Stimulated activated CD8-positive, alpha-beta memory T cell treated with anti-CD3 and anti-CD28 coated beads, Interleukin-4, amount 100 ng/mL, for 1 hour (primary cell): ENCODE data around the gene TRIM41.
A peak's percentile ranks its signal among the peaks of the same experiment; 100 is the strongest.
"Not testable (repeated sequence)": the region's sequence is repeated elsewhere in the genome, so short reads cannot be mapped to it uniquely, and the experiment has no call there.

Source experiments
- DNase-seq, 2 donors: peaks; one replicate each; pipeline ENCODE4 v3.0.0-alpha.2; 2020; ENCODE audit warnings: low read depth in 2 of 2, low spot score in 1 of 2

TRIM41 gene

DNA sequence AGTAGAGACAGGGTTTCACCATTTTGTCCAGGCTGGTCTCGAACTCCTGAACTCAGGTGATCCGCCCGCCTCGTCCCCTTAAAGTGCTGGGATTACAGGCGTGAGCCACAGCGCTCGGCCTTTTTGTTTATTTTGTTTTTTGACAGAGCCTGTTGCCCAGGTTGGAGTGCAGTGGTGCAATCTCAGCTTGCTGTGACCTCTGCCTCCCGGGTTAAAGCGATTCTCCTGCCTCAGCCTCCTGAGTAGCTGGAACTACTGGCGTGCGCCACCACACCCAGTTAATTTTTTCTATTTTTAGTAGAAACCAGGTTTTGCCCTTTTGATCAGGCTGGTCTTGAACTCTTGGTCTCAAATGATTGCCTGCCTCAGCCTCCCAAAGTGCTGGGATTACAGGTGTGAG lies 12.9 kb upstream of the TRIM41 start:
- not testable (repeated sequence) for DNase-seq

- not testable (repeated sequence) for DNase-seq
Measured at GRCh38 chr5:181210698-181211097, 12.4 kb upstream of the TRIM41 start.

GRCh38 chr5:181211208-181211607 lies 11.9 kb upstream of the TRIM41 start:
- DNase-seq, result no peak

- DNase-seq, result no peak
Measured at GRCh38 chr5:181212080-181212479, 11.0 kb upstream of the TRIM41 start.

- no peak for DNase-seq
Measured at GRCh38 chr5:181212934-181213333, 10.1 kb upstream of the TRIM41 start.

DNA sequence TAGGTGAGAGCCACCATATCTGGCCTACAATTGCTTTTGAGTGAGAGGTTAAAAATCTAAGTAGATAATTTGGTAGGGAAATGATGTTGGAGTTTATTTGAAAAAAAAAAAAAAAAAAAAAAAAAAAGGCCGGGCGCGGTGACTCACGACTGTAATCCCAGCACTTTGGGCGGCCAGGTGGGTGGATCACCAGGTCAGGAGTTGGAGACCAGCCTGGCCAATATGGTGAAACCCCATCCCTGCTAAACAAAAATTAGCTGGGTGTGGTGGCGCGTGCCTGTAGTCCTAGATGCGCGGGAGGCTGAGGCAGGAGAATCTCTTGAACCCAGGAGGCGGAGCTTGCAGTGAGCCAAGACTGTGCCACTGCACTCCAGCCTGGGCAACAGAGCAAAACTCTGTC lies 8.8 kb upstream of the TRIM41 start:
- DNase-seq, result not testable (repeated sequence)

DNA sequence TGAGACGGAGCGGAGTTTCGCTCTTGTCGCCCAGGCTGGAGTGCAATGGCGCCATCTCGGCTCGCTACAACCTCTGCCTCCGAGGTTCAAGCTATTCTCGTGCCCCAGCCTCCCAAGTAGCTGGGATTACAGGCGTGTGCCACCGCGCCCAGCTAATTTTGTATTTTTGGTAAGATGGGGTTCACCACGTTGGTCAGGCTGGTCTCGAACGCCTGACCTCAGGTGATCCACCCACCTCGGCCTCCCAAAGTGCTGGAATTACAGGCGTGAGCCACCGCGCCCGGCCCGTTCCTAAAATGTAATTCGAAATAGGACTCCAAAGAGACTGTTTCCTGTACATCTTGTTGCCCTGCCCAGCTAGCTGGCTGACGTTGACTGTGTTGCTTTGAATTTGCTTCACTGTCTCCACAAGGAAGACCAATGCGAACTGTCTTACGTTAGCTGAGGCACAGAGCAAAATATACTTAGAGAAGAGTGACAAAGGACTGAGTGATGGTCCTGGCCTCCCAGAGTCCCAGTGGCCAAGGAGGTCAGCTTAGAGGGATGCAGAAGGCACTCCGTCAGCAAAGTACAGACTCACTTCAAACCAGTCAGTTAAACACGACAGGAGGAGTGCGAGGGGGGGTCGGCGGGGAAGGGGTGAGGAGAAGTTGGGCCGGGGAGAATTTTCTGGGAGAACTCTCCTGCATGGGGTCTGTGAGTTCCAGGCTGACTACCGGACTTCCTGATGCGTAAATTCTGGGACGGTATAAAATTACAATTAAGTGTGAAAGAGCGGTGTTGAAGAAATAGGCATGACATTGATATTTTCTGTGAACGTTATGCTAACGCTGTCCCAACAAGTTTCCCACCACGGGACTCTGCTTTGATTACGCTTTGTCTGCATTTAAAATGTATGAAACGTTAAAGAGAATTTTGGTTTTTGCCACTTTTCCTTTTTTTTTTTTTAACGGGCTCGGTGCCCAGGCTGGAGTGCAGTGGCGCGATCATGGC lies 6.8 kb upstream of the TRIM41 start:
- no peak for DNase-seq

DNA sequence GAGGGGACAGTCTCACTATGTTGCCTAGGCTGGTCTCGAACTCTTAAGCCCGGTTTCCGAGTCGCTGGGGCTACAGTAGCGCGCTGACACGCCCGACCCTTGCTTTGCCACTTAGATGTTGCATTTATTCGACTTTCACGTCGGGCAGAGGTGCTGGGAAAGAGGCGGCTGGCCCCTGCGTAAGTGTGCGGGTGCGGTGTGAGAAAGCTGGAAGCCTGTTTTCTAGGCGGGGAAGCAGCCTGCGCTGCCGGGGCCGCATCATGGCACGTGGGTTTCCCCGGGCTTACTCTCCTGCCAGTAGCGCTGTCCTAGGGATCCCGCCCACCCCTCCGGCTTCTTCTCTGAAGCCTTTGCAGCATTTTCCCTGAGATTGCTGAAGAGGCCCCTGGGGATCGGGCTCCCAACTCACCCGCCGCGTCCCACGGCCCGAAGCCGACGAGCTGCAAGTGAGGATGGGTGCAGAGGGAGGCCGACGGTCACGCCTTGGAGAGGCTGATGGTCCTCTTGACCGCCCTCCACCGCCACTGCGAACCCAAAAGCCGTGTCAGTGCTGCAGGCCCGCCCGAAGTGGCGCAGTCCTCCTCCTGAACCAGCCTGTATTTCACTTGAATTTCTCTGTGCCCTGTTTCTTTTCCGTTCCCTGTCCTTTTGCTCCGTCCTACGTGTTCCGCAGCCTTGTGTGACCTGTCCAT lies 5.8 kb upstream of the TRIM41 start:
- no peak for DNase-seq

- DNase-seq, result no peak
Measured at GRCh38 chr5:181217803-181218062, 5.3 kb upstream of the TRIM41 start.

DNA sequence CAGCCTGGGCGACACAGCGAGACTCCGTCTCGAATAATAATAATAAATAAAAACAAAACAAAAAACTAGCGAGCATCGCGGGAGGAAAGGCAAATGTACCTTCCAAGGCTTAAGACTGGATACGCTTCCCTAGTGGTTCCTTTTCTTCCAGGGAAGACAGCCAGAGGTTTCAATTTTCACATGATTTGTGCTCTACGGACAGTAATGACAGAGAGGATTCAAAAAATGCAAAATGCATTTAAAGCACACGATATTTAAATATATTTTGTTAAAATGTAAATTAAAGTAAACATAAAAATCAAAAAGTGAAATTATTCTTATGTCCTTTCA lies 4.3 kb upstream of the TRIM41 start:
- DNase-seq, result no peak

GRCh38 chr5:181219262-181220177 lies 3.6 kb upstream of the TRIM41 start:
- DNase-seq, result no peak

- DNase-seq, result no peak
Measured at GRCh38 chr5:181220178-181220515, 2.9 kb upstream of the TRIM41 start.

DNA sequence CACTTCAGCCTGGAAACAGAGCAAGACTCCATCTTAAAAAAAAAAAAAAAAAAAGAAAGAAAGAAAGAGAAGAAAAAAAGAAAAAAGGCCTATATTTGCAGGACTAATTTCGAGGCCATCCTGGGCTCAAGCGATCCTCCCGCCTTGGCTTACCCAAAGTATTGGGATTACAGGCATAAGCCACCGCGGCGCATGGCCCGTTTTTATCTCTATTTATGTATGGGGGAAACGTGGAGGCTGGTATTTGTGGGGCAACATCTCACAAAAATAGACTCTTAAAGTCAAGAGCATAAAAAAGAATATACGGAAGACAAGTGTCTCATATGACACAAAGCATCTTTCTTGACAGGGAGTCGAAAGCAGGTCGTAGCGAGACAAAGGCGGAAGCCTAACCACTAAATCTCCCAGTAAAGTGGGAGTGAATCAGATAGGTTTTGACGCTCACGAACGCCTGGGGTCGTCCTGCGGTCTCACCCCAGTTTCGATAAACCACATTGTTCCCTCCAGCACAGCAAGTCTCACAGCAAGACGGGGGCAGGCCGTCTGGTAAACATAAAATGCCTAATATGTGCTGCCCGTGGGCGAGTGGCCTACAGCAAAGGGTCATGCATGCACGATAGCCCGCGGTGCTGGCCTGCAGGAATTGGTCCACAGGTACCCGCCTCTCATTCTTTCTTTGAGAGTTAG lies 1.8 kb upstream of the TRIM41 start:
- no peak for DNase-seq

DNA sequence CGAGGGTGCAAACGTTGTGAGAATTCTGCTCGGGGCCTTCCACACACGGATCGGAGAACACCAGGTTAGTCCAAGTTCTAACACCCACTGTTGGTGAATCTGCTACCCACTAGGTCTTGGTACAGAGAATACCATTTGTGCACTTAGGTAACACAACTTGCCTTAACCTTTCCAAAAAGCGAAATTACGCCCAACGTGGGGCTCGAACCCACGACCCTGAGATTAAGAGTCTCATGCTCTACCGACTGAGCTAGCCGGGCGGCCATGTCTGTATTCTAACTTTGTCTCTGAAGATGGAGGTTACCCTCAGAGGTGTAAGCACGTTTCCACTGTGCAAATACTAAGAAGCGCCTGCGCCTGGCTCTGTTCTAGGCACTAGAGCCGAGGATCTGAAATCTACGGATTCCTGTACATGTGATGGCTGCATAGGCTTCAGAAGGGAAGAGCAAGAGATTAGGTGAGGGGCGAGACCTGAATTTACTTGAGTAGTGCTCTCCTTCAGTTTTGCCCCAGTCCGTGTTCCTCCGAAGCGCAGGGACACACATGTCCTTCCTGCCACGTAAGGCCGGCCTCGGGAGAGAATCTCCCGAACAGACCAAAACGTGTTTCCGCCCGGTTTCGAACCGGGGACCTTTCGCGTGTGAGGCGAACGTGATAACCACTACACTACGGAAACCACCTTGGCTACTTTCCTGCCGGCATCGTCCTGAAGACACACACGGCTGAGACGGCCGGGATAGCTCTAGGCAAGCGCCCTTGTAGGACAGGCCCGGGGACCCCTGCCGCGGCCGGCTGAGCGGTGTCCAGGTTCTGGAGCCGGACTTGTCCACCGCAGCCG lies 1.1 kb upstream of the TRIM41 start:
- peak; percentile 96 to 98 for DNase-seq

- DNase-seq, result no peak
Measured at GRCh38 chr5:181222630-181223057, 437 bp upstream of the TRIM41 start.

- no peak for DNase-seq
Measured at GRCh38 chr5:181223729-181224389, 778 bp downstream of the TRIM41 start.

DNA sequence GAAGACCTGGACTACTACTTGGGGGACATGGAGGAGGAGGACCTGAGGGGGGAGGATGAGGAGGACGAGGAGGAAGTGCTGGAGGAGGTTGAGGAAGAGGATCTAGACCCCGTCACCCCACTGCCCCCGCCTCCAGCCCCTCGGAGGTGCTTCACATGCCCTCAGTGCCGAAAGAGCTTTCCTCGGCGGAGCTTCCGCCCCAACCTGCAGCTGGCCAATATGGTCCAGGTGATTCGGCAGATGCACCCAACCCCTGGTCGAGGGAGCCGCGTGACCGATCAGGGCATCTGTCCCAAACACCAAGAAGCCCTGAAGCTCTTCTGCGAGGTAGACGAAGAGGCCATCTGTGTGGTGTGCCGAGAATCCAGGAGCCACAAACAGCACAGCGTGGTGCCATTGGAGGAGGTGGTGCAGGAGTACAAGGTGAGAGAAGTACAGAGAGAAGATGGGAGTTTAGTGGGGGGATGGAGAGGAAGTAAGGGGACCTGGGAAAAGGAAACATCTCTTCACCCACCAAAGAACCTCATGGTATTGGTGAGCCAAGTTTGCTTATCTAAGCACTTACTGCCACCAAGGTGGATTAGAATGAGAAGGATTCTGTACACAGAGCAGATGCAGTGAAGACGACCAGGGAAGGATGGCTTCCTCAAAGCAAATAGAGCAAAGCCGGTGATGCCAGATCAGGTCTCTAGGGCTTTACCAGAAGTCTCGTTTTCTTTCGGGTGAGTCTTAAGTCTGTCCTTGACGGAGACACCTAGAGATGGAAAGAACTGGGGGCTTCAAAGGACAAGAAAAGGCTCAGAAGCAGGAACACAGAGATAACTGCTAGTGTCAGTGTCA lies 1.5 kb downstream of the TRIM41 start:
- no peak for DNase-seq

DNA sequence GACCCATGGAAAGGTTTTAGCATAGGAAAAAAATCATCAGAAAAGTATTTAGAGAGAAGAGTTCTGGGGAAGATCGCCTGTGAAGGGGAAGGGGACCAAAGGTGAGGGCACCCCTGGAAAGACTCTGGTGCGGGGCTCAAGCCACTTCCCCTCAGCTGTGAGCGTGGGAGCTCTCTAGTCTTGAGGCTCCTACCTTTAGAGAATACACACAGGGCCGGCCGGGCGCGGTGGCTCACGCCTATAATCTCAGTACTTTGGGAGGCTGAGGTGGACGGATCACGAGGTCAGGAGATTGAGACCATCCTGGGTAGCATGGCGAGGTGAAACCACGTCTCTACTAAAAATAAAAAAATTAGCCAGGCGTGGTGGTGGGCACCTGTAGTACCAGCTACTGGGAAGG lies 6.9 kb downstream of the TRIM41 start:
- DNase-seq, result no peak

- no peak for DNase-seq
Measured at GRCh38 chr5:181230551-181230950, 7.5 kb downstream of the TRIM41 start.
